ENCODE data around the gene TRPC4.

Gene TRPC4

DNA sequence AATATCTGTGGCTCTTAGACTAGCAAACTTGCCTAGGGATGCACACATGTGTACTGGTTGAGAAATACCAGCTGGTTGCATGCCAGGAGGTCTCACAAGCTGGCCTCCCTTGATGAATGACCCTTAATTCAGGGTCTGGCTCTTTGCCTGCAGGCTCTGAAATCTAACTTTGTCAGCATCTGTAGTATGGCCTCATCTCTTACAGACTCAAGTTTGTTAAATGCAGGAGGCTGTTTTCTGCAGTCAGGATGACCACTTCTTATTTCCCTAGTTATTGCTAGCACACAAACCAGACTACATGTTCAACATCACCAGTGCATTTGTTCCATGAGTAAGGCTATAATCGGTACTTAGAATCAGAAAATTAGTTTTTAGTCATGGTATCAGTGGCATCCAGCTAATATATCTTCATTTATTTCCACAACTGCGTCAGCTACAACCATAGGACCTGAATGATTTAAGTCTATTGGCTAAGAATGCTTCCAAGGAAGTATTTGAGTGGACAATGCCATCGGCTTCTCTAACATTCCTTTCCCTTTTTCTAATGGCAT lies 247.7 kb downstream of the TRPC4 start:
- no peak for TF ChIP-seq CTCF (IDR thresholded peaks at IDR 0.05; ENCODE audit: low read depth, low read length)
- peak; percentile 59 for DNase-seq (ENCODE audit: low read depth, low spot score)
- in situ Hi-C loops (cut with HindIII; ENCODE audit: low sequenced_read_pairs): no loop called here
- H3K4me3 ChIP-seq (ENCODE audit: low read depth, low read length): no peak overlapping the region

DNA sequence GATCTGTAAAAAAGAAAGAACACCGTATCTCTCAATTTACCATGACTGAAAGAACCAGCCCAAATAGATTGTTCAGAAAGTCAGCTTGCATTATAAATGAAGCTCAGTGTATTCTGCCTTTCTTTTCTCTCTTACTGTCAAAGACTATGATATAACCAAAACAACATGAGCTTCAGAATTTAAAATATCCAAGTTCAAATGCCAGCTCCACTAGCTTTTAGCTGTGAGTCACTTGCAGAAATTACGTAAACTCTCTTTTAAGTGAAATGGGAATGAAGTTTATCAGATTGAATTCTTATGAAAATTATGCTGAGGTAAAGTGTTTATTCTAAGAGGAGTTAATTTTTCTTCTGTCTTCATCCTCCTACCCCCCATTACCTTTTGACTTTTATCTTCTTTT lies 251.0 kb downstream of the TRPC4 start:
- no peak overlapping the region for H3K4me3 ChIP-seq (ENCODE audit: low read depth, low read length)
- no peak for TF ChIP-seq CTCF (IDR thresholded peaks at IDR 0.05; ENCODE audit: low read depth, low read length)
- peak; percentile 81 for DNase-seq (ENCODE audit: low read depth, low spot score)
- in situ Hi-C loops (cut with HindIII; ENCODE audit: low sequenced_read_pairs): no loop called here

DNA sequence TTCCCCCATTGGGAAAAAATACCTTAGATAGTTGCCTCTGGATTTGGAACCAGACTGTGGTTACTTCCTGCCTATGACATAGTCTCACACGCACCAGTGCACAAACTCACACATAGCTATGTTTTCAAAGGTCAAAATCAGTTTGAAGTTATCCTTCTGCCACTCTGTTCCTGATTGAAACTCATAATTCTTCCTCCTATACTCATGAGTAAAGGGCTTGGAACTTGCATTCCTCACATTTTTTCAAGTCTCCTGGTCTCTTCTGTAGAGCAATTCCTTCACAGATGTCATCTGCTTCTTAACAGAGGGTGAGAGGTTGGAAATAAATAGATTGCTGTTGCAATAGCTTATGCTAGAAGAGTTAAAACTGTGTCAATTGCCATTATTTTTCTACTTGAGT lies 252.4 kb downstream of the TRPC4 start:
- DNase-seq (ENCODE audit: low read depth, low spot score): peak; percentile 76
- no peak overlapping the region for H3K4me3 ChIP-seq (ENCODE audit: low read depth, low read length)
- TF ChIP-seq CTCF (IDR thresholded peaks at IDR 0.05; ENCODE audit: low read depth, low read length): no peak
- in situ Hi-C loops (cut with HindIII; ENCODE audit: low sequenced_read_pairs): no loop called here

- TF ChIP-seq CTCF (IDR thresholded peaks at IDR 0.05; ENCODE audit: low read depth, low read length): no peak
- DNase-seq (ENCODE audit: low read depth, low spot score): peak; percentile 18
- in situ Hi-C loops (cut with HindIII; ENCODE audit: low sequenced_read_pairs): no loop called here
- no peak overlapping the region for H3K4me3 ChIP-seq (ENCODE audit: low read depth, low read length)
These were observed 253.4 kb downstream of the TRPC4 start for GRCh38 chr13:37616131-37616530.

GRCh38 chr13:37615276-37615675 lies 254.3 kb downstream of the TRPC4 start:
- no peak for TF ChIP-seq CTCF (IDR thresholded peaks at IDR 0.05; ENCODE audit: low read depth, low read length)
- no peak overlapping the region for H3K4me3 ChIP-seq (ENCODE audit: low read depth, low read length)
- in situ Hi-C loops (cut with HindIII; ENCODE audit: low sequenced_read_pairs): no loop called here
- DNase-seq (ENCODE audit: low read depth, low spot score): no peak

DNA sequence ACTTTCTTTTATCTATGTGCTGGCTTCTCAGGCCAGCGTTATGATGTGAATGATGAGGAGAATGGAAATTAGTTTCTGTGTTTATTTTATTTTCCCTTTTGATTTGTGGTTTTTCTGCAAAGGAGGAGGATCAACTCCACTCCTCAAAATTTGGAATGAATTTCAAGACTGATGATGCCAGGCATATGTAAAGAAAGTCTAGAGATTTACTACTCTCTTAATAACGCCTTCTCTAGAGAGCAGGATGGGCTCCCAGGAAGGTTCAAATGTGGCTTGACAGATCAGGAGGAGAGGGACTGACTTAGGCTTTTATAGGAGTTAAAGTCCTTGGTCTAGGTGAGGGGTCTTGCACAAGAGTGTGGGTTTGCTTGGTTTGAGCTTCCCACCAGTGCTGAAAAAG lies 255.9 kb downstream of the TRPC4 start:
- no peak for DNase-seq (ENCODE audit: low read depth, low spot score)
- TF ChIP-seq CTCF (IDR thresholded peaks at IDR 0.05; ENCODE audit: low read depth, low read length): no peak
- in situ Hi-C loops (cut with HindIII; ENCODE audit: low sequenced_read_pairs): no loop called here

GRCh38 chr13:37613236-37613635 lies 256.3 kb downstream of the TRPC4 start:
- in situ Hi-C loops (cut with HindIII; ENCODE audit: low sequenced_read_pairs): no loop called here
- H3K4me3 ChIP-seq (ENCODE audit: low read depth, low read length): no peak overlapping the region
- no peak for DNase-seq (ENCODE audit: low read depth, low spot score)
- no peak for TF ChIP-seq CTCF (IDR thresholded peaks at IDR 0.05; ENCODE audit: low read depth, low read length)

More for the DNA sequence above, 255.9 kb downstream of the TRPC4 start:
- no peak overlapping the region for H3K4me3 ChIP-seq (ENCODE audit: low read depth, low read length)

Data from astrocyte of the spinal cord (primary cell).